HepG2 (cell line): ENCODE measurements around the gene DDX50. TPM values are rescaled to one million over a fixed set of nuclear protein-coding genes. Genes with fewer than 3 reads are reported as not detected.

Experiments
- FOXK2 ChIP-seq: fragments of 450-650 bp; IDR thresholded peaks from 2 replicates; pipeline ENCODE4 v1.6.1; 2016
- HNRNPH1 ChIP-seq: fragments of 200-400 bp; formaldehyde crosslinking; optimal IDR thresholded peaks from 2 replicates; pipeline ENCODE3; 2017; ENCODE audit warnings: mild to moderate bottlenecking, low read depth, low read length
- KMT2B ChIP-seq: IDR thresholded peaks from 2 replicates; pipeline ENCODE4 v1.6.1; 2016; ENCODE audit warnings: missing genetic modification reagents, missing compliant biosample characterization
- POLR2AphosphoS5 ChIP-seq: IDR thresholded peaks from 2 replicates; pipeline ENCODE4 v1.6.1; 2012; ENCODE audit warnings: low read depth, low read length
- RBM22 ChIP-seq: fragments of 200-400 bp; formaldehyde crosslinking; optimal IDR thresholded peaks from 2 replicates; pipeline ENCODE3; 2017; ENCODE audit warnings: mild to moderate bottlenecking, low read length, moderate library complexity
- YEATS4 ChIP-seq: sonication (generic); formaldehyde crosslinking; IDR thresholded peaks from 2 replicates; pipeline ENCODE4 v1.4.0; 2020; ENCODE audit warnings: missing genetic modification reagents, borderline replicate concordance
- ZNF20 ChIP-seq: sonication (generic); formaldehyde crosslinking; IDR thresholded peaks from 2 replicates; pipeline ENCODE4 v1.4.0; 2020; ENCODE audit warnings: mild to moderate bottlenecking, moderate library complexity, missing genetic modification reagents
- ZNF232 ChIP-seq: sonication (generic); formaldehyde crosslinking; IDR thresholded peaks from 2 replicates; pipeline ENCODE4 v1.4.0; 2020; ENCODE audit warnings: missing genetic modification reagents, borderline replicate concordance
- ZNF510 ChIP-seq: sonication (generic); formaldehyde crosslinking; IDR thresholded peaks from 2 replicates; pipeline ENCODE4 v1.4.0; 2020; ENCODE audit warnings: low read depth, mild to moderate bottlenecking, missing genetic modification reagents
- ZNF891 ChIP-seq: sonication (generic); formaldehyde crosslinking; IDR thresholded peaks from 2 replicates; pipeline ENCODE4 v1.5.0; 2020; ENCODE audit warnings: mild to moderate bottlenecking, missing genetic modification reagents
- polyA plus RNA-seq, 8 experiments: library from polyadenylated mRNA; depleted of rRNA in 3 of 8; stranded (reverse) in 7 of 8; unstranded in 1 of 8; fragments of >200 nt; fragmentation: Illumina TruSeq in 4 of 8; extraction: Trizol in 4 of 8; gene quantifications; 2 replicates each; pipeline versions ENCODE4 v1.2.1 to v1.2.3, GENCODE V29; 2011 to 2016; ENCODE audit warnings: low read depth in 4 of 8, missing spikeins in 1 of 8, mixed read lengths in 1 of 8; ENCODE audit not compliant: insufficient read depth in 1 of 8
- total RNA-seq, 5 experiments: library from RNA; depleted of rRNA; stranded (reverse); fragments of >200 nt; fragmentation: Illumina TruSeq; extraction: Trizol; gene quantifications; 2 replicates each; pipeline ENCODE4 v1.2.3, GENCODE V29; 2016; ENCODE audit warnings: low read depth in 1 of 5
- TF ChIP-seq, protein P1 (sequence below): sonication (generic); formaldehyde crosslinking; IDR thresholded peaks from 2 replicates; pipeline ENCODE4 v1.8.0; 2022; ENCODE audit warnings: low read depth, missing genetic modification reagents
- TF ChIP-seq, protein P2 (sequence below): sonication (generic); formaldehyde crosslinking; IDR thresholded peaks from 2 replicates; pipeline ENCODE4 v1.4.0; 2020; ENCODE audit warnings: missing genetic modification reagents, mild to moderate bottlenecking, borderline replicate concordance
- TF ChIP-seq, protein P3 (sequence below): sonication (generic); formaldehyde crosslinking; IDR thresholded peaks from 2 replicates; pipeline ENCODE4 v1.5.1; 2020; ENCODE audit warnings: mild to moderate bottlenecking, moderate library complexity, missing genetic modification reagents

DDX50 gene
- total and polyA plus RNA-seq, 2 of the 13 experiments (the other 11 are each of a cell fraction or from before 2014, with no cell fraction given) = 19.0 to 38.2 TPM

DNA sequence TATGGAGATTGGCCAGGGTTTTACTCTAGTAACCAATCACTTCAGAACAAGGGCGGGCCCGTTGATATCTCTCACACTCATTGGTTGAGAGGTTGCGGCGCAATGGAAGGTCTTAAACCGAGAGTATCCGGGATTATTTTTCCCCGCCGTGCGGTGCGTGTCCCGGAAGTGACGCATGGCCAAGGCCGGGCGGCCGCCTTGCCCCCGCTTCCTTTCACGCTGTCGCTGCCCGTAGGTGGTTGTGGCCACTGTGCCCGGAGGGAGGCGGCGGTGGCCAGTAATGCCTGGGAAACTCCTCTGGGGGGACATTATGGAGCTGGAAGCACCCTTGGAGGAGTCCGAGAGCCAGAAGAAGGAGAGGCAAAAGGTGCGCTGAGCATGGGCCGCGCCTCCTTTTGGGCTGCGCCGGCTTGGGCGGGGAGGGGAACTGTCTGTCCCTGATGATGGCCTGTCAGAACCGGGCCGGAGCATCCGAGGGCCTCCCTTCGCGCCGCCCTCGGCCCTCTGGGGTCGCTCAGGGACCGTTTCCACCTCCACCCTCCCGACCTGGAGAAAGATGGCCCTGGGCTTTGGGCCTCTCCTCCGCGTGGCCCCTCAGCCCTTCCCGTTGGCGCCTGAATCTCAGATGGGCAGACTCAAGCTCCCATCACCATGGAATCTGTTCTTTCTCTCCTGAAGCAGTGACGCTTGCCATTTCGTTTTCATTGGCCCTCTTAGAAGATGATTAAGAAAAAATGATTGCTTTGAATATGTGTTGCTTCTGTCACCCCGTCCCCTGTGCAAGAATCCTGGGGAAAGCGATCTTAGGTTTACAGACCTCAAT, at the start of gene DDX50 (continued):
- TF ChIP-seq RBM22 (no peak), KMT2B (peak; percentile 78; the same call in 1 of the 2 replicates), ZNF510 (CRISPR knock-in tag) (no peak), HNRNPH1 (no peak), FOXK2 (peak; percentile 42; the same call in 1 of the 2 replicates), POLR2AphosphoS5 (peak; percentile 62; the same call in 1 of the 2 replicates), ZNF20 (CRISPR knock-in tag) (no peak), ZNF891 (CRISPR knock-in tag) (peak; percentile 67; the same call in 1 of the 2 replicates), ZNF232 (CRISPR knock-in tag) (0 out of 2 replicates have a peak, but pooled peaks have one; percentile 27), YEATS4 (peak; percentile 72)
- TF ChIP-seq, protein P1, sequence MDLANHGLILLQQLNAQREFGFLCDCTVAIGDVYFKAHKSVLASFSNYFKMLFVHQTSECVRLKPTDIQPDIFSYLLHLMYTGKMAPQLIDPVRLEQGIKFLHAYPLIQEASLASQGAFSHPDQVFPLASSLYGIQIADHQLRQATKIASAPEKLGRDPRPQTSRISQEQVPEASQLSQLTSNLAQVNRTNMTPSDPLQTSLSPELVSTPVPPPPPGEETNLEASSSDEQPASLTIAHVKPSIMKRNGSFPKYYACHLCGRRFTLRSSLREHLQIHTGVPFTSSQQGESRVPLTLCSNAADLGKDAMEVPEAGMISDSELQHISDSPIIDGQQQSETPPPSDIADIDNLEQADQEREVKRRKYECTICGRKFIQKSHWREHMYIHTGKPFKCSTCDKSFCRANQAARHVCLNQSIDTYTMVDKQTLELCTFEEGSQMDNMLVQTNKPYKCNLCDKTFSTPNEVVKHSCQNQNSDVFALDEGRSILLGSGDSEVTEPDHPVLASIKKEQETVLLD (CRISPR knock-in tag) = peak; percentile 25
- TF ChIP-seq, protein P2, sequence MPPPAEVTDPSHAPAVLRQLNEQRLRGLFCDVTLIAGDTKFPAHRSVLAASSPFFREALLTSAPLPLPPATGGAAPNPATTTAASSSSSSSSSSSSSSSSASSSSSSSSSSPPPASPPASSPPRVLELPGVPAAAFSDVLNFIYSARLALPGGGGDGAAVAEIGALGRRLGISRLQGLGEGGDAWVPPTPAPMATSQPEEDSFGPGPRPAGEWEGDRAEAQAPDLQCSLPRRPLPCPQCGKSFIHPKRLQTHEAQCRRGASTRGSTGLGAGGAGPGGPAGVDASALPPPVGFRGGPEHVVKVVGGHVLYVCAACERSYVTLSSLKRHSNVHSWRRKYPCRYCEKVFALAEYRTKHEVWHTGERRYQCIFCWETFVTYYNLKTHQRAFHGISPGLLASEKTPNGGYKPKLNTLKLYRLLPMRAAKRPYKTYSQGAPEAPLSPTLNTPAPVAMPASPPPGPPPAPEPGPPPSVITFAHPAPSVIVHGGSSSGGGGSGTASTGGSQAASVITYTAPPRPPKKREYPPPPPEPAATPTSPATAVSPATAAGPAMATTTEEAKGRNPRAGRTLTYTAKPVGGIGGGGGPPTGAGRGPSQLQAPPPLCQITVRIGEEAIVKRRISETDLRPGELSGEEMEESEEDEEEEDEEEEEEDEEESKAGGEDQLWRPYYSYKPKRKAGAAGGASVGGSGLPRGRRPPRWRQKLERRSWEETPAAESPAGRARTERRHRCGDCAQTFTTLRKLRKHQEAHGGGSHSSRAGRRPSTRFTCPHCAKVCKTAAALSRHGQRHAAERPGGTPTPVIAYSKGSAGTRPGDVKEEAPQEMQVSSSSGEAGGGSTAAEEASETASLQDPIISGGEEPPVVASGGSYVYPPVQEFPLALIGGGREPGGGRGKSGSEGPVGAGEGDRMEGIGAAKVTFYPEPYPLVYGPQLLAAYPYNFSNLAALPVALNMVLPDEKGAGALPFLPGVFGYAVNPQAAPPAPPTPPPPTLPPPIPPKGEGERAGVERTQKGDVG (CRISPR knock-in tag) = no peak
- TF ChIP-seq, protein P3, sequence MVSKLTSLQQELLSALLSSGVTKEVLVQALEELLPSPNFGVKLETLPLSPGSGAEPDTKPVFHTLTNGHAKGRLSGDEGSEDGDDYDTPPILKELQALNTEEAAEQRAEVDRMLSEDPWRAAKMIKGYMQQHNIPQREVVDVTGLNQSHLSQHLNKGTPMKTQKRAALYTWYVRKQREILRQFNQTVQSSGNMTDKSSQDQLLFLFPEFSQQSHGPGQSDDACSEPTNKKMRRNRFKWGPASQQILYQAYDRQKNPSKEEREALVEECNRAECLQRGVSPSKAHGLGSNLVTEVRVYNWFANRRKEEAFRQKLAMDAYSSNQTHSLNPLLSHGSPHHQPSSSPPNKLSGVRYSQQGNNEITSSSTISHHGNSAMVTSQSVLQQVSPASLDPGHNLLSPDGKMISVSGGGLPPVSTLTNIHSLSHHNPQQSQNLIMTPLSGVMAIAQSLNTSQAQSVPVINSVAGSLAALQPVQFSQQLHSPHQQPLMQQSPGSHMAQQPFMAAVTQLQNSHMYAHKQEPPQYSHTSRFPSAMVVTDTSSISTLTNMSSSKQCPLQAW = peak; percentile 48
- TF ChIP-seq, all 625 proteins: peak for 186
